ENCODE results near the gene JSRP1.

Gene JSRP1

GRCh38 chr19:2271234-2272103 is 15.3 kb upstream of the JSRP1 start (continued):
- peak; percentile 42; the same call in 1 of the 2 replicates for TF ChIP-seq ZBTB7A (tag by site-specific recombination; IDR thresholded peaks at IDR 0.05; ENCODE audit: low read depth)
- TF ChIP-seq, protein P1, sequence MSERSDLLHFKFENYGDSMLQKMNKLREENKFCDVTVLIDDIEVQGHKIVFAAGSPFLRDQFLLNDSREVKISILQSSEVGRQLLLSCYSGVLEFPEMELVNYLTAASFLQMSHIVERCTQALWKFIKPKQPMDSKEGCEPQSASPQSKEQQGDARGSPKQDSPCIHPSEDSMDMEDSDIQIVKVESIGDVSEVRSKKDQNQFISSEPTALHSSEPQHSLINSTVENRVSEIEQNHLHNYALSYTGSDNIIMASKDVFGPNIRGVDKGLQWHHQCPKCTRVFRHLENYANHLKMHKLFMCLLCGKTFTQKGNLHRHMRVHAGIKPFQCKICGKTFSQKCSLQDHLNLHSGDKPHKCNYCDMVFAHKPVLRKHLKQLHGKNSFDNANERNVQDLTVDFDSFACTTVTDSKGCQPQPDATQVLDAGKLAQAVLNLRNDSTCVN (tag by site-specific recombination; optimal IDR thresholded peaks at IDR 0.05), result no peak
- peak; percentile 75 for TF ChIP-seq KLF1 (tag by site-specific recombination; IDR thresholded peaks at IDR 0.05)
- TF ChIP-seq, protein P2, sequence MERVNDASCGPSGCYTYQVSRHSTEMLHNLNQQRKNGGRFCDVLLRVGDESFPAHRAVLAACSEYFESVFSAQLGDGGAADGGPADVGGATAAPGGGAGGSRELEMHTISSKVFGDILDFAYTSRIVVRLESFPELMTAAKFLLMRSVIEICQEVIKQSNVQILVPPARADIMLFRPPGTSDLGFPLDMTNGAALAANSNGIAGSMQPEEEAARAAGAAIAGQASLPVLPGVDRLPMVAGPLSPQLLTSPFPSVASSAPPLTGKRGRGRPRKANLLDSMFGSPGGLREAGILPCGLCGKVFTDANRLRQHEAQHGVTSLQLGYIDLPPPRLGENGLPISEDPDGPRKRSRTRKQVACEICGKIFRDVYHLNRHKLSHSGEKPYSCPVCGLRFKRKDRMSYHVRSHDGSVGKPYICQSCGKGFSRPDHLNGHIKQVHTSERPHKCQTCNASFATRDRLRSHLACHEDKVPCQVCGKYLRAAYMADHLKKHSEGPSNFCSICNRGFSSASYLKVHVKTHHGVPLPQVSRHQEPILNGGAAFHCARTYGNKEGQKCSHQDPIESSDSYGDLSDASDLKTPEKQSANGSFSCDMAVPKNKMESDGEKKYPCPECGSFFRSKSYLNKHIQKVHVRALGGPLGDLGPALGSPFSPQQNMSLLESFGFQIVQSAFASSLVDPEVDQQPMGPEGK (tag by site-specific recombination; IDR thresholded peaks at IDR 0.05), result peak; percentile 83
- no peak for TF ChIP-seq ZNF223 (tag by site-specific recombination; IDR thresholded peaks at IDR 0.05)
- TF ChIP-seq ZNF510 (tag by site-specific recombination; IDR thresholded peaks at IDR 0.05; ENCODE audit: insufficient replicate concordance), result no peak
- TF ChIP-seq GLIS2 (tag by site-specific recombination; IDR thresholded peaks at IDR 0.05), result peak; percentile 90
- TF ChIP-seq, protein P3, sequence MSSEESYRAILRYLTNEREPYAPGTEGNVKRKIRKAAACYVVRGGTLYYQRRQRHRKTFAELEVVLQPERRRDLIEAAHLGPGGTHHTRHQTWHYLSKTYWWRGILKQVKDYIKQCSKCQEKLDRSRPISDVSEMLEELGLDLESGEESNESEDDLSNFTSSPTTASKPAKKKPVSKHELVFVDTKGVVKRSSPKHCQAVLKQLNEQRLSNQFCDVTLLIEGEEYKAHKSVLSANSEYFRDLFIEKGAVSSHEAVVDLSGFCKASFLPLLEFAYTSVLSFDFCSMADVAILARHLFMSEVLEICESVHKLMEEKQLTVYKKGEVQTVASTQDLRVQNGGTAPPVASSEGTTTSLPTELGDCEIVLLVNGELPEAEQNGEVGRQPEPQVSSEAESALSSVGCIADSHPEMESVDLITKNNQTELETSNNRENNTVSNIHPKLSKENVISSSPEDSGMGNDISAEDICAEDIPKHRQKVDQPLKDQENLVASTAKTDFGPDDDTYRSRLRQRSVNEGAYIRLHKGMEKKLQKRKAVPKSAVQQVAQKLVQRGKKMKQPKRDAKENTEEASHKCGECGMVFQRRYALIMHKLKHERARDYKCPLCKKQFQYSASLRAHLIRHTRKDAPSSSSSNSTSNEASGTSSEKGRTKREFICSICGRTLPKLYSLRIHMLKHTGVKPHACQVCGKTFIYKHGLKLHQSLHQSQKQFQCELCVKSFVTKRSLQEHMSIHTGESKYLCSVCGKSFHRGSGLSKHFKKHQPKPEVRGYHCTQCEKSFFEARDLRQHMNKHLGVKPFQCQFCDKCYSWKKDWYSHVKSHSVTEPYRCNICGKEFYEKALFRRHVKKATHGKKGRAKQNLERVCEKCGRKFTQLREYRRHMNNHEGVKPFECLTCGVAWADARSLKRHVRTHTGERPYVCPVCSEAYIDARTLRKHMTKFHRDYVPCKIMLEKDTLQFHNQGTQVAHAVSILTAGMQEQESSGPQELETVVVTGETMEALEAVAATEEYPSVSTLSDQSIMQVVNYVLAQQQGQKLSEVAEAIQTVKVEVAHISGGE (tag by site-specific recombination; conservative IDR thresholded peaks at IDR 0.05; ENCODE audit: low read depth), result peak; percentile 31; the same call in 1 of the 2 replicates
- TF ChIP-seq ZNF211 (tag by site-specific recombination; IDR thresholded peaks at IDR 0.05; ENCODE audit: low read depth), result no peak
- peak; percentile 26 for TF ChIP-seq SP3 (tag by site-specific recombination; IDR thresholded peaks at IDR 0.05)
- no peak for TF ChIP-seq ZNF146 (tag by site-specific recombination; IDR thresholded peaks at IDR 0.05)
- peak; percentile 53; the same call in 1 of the 2 replicates for TF ChIP-seq ZBTB20 (tag by site-specific recombination; IDR thresholded peaks at IDR 0.05)
- TF ChIP-seq BCL11A (tag by site-specific recombination; IDR thresholded peaks at IDR 0.05; ENCODE audit: low read depth), result peak; percentile 90
- no peak for TF ChIP-seq ZNF175 (tag by site-specific recombination; IDR thresholded peaks at IDR 0.05)
- TF ChIP-seq ZNF155 (tag by site-specific recombination; IDR thresholded peaks at IDR 0.05), result no peak
- no peak for TF ChIP-seq ZNF292 (tag by site-specific recombination; IDR thresholded peaks at IDR 0.05; ENCODE audit: borderline replicate concordance, low read depth)
- no peak for TF ChIP-seq ZNF350 (tag by site-specific recombination; IDR thresholded peaks at IDR 0.05)
- 0 out of 2 replicates have a peak, but pooled peaks have one; percentile 18 for TF ChIP-seq KLF17 (tag by site-specific recombination; IDR thresholded peaks at IDR 0.05)
- TF ChIP-seq ZNF501 (tag by site-specific recombination; IDR thresholded peaks at IDR 0.05), result no peak
- no peak for TF ChIP-seq ZNF707 (tag by site-specific recombination; IDR thresholded peaks at IDR 0.05)
- TF ChIP-seq ZBTB21 (tag by site-specific recombination; IDR thresholded peaks at IDR 0.05), result no peak
- TF ChIP-seq ZXDB (tag by site-specific recombination; IDR thresholded peaks at IDR 0.05), result peak; percentile 31; the same call in 1 of the 2 replicates
- TF ChIP-seq ZNF514 (tag by site-specific recombination; IDR thresholded peaks at IDR 0.05), result no peak
- TF ChIP-seq, protein P4, sequence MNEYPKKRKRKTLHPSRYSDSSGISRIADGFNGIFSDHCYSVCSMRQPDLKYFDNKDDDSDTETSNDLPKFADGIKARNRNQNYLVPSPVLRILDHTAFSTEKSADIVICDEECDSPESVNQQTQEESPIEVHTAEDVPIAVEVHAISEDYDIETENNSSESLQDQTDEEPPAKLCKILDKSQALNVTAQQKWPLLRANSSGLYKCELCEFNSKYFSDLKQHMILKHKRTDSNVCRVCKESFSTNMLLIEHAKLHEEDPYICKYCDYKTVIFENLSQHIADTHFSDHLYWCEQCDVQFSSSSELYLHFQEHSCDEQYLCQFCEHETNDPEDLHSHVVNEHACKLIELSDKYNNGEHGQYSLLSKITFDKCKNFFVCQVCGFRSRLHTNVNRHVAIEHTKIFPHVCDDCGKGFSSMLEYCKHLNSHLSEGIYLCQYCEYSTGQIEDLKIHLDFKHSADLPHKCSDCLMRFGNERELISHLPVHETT (tag by site-specific recombination; IDR thresholded peaks at IDR 0.05), result peak; percentile 19; the same call in 1 of the 2 replicates
- no peak for TF ChIP-seq ZNF548 (tag by site-specific recombination; IDR thresholded peaks at IDR 0.05)
- peak; percentile 25; the same call in 1 of the 2 replicates for TF ChIP-seq ZBTB17 (tag by site-specific recombination; IDR thresholded peaks at IDR 0.05)
- TF ChIP-seq ZFP41 (tag by site-specific recombination; IDR thresholded peaks at IDR 0.05; ENCODE audit: borderline replicate concordance), result no peak
- peak; percentile 64; the same call in 1 of the 2 replicates for TF ChIP-seq ZBTB48 (tag by site-specific recombination; IDR thresholded peaks at IDR 0.05)
- TF ChIP-seq ZNF37A (tag by site-specific recombination; IDR thresholded peaks at IDR 0.05), result no peak
- no peak for TF ChIP-seq ZSCAN5A (tag by site-specific recombination; IDR thresholded peaks at IDR 0.05)

All from HEK293 (cell line).